ENCODE measurements around the gene FGD6. TPM values are rescaled to one million over a fixed set of nuclear protein-coding genes. Genes with fewer than 3 reads are reported as not detected.

Gene FGD6
- total RNA-seq (2022; extraction: Qiagen RNA extraction; ENCODE audit: low read depth): 14.9 to 18.7 TPM (median 16.4 TPM) in 5 replicates

DNA sequence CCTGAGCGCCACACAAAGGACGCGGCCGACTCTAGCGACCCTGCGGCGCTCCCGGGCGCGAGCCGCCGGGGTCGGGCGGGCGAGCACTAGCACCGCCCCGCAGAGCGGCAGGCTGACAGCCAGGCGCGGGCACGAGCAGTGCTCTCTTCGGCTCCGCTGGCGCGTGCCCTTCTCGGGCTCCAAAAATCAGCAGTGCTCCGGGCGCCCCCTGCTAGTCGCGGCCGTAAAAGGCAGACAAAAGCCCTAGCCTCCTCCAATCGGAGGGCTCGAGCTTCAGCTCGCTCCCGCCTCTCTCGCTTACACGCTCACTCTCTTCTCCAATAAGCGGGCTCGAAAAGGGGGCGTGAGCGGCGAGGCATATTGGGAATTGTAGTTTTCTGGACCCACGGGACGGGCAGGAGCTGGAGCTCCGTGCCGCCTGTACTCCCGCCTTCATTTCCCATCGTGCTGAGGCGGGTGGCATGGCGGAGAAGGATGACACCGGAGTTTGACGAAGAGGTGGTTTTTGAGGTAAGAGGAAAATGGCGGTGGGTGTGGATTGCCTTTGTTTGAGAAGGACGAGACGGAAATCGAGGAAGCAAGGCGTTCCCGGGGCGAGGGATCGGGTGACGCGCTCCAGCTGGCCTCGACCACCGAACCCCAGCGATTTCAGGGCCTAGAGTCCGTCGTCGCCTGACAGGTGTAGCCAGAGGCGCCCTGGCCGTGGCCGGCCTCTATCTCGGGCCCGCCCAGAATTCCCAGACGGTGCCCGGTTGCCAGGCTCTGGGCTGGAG, at the start of gene FGD6, which contains the start of gene VEZT:
Gene FGD6, minus strand, starts transcription at position 91 of the 773 bp plus-strand sequence. CDS start 227 bp downstream, outside the sequence.
Gene VEZT, plus strand, starts transcription at position 431 of the 773 bp plus-strand sequence. Its CDS starts 44 bp downstream, at position 475.

DNA sequence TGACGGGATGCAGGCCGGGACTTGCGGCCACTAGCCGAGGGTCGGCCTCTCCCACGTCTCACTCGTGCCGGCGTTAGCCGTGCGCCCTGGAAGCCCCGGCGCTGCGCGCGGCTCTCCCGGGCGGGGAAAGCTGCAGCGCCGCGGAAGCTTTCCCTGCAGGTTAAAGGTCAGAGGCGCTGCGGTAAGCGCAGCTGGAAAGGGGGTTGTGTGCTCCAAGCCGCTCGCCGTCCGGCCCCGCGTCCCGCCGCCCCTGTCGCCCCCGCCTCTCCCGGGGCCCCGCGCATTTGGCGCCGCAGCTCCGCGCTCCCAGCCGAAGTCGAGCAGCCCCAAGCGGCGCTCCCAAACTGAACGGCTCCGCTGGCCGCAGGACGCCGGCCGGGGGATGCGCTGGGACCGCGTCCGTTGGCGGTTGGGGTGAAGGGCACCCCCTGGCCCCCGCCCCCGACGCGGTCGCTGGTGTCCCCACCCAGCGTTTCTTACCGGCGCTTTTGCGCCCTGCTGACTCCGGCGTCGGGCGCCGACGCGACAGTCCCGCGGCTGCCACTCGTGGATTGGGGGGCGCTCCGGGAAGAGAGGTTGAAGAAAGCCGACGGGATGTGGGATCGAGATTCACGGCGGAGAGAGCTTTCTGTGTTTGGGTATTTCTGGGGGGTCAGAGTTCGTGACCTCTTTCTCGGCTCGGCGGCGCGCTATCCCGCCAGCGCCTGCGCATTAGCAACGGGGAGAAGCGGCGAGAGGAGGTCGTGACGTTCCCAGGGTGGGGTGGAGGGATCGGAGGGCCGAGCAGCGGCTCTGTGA, 144.2 kb downstream of the FGD6 start, which contains the start of gene NR2C1:
Gene NR2C1, minus strand, starts transcription at position 719 of the 798 bp plus-strand sequence. CDS start 6,234 bp downstream, outside the sequence.

Other genes starting within 250 kb of the FGD6 start
- 131 to 149 TPM (median 136 TPM) in 5 replicates for gene NDUFA12, start 213.8 kb downstream of the FGD6 start, total RNA-seq (2022; extraction: Qiagen RNA extraction; ENCODE audit: low read depth)
- 24.2 to 27.2 TPM (median 26.4 TPM) in 5 replicates for gene NR2C1, start 143.8 kb downstream of the FGD6 start, total RNA-seq (2022; extraction: Qiagen RNA extraction; ENCODE audit: low read depth)
- 57.9 to 88.1 TPM (median 64.8 TPM) in 5 replicates for gene VEZT, start 340 bp upstream of the FGD6 start, total RNA-seq (2022; extraction: Qiagen RNA extraction; ENCODE audit: low read depth)

Data from A549 treated with CpdA at 1 μM for 4 hours (cell line).